K562 (cell line): ENCODE results near the gene HBB. TPM values are rescaled to one million over a fixed set of nuclear protein-coding genes. Genes with fewer than 3 reads are reported as not detected.

Experiments
- ATAC-seq: fragments of 200-7000 bp; cut with Tn5 transposase; 3 replicates; pipeline ENCODE4 v1.9.1; 2020; ENCODE audit warnings: moderate library complexity
- BruUV-seq: library from RNA; stranded (reverse); fragments of 400-500 nt; replicated peaks from 2 replicates; lab custom pipeline; 2021; lab: Mats Ljungman, UMichigan
- CTCF ChIA-PET: fragments of 300-600 bp; formaldehyde crosslinking; extraction: SDS; loops from one replicate; lab custom pipeline; 2021; ENCODE audit warnings: low intra/inter-chr PET ratio; lab: Yijun Ruan, JAX
- POLR2A ChIA-PET: fragments of 300-600, 350-650 bp; sonication (Branson Sonifier 250); formaldehyde crosslinking; extraction: SDS; loops from one replicate; lab custom pipeline; 2021; ENCODE audit warnings: antibody characterized with exemption, inconsistent platforms; lab: Yijun Ruan, JAX
- DNase-seq, 4 experiments: peaks; one replicate each; pipeline versions ENCODE4 v3.0.0 to v3.0.0-alpha.2; 2011 to 2018; ENCODE audit warnings: low spot score in 3 of 4, mixed read lengths in 3 of 4; ENCODE audit errors: extremely low read depth in 1 of 4
- FAIRE-seq: peaks from 2 replicates; lab custom pipeline; 2011; peaks lifted over from hg19 to GRCh38; lab: Jason Lieb, UNC
- H2AFZ ChIP-seq: 2 replicates; pipeline ENCODE4 v1.6.0; 2011; ENCODE audit warnings: low read depth, low read length, control low read depth, inconsistent platforms
- H3K27ac ChIP-seq: fragments of 200-600 bp; 3 replicates; pipeline ENCODE4 v1.8.0; 2011; ENCODE audit warnings: low read depth, mild to moderate bottlenecking, control low read depth, inconsistent platforms, low read length, moderate library complexity, mixed read lengths; ENCODE audit errors: extremely low read depth
- H3K27me3 ChIP-seq, 2 experiments: fragments of 300-600 bp in 1 of 2; 2 replicates in 1 of 2; 3 replicates in 1 of 2; pipeline versions ENCODE4 v1.6.0 to v1.8.0; 2011; ENCODE audit warnings: inconsistent platforms in 2 of 2, low read length in 2 of 2, mild to moderate bottlenecking in 1 of 2, mixed read lengths in 1 of 2, moderate library complexity in 1 of 2; ENCODE audit not compliant: control insufficient read depth in 2 of 2, insufficient read depth in 2 of 2
- H3K36me3 ChIP-seq: fragments of 300-600 bp; 3 replicates; pipeline ENCODE4 v1.8.0; 2011; ENCODE audit warnings: mild to moderate bottlenecking, low read length, inconsistent platforms; ENCODE audit not compliant: control insufficient read depth, insufficient read depth
- H3K4me1 ChIP-seq, 2 experiments: fragments of 200-600 bp in 1 of 2; replicated peaks in 1 of 2; 2 replicates in 1 of 2; 3 replicates in 1 of 2; pipeline versions ENCODE4 v1.5.1 to v1.8.0; 2011; ENCODE audit warnings: inconsistent platforms in 2 of 2, low read length in 2 of 2, mild to moderate bottlenecking in 1 of 2, mixed read lengths in 1 of 2, moderate library complexity in 1 of 2; ENCODE audit not compliant: control insufficient read depth in 2 of 2, insufficient read depth in 2 of 2
- H3K4me2 ChIP-seq: 2 replicates; pipeline ENCODE4 v1.6.1; 2011; ENCODE audit warnings: low read length, control low read depth, inconsistent platforms, mixed read lengths; ENCODE audit not compliant: insufficient read depth
- H3K4me3 ChIP-seq: fragments of 200-600 bp; sonication (generic), shearing (Covaris generic); 2 replicates; pipeline ENCODE4 v1.5.1; 2016; ENCODE audit warnings: control low read depth, inconsistent platforms
- H3K79me2 ChIP-seq: fragments of 200-600 bp; 3 replicates; pipeline ENCODE4 v1.8.0; 2011; ENCODE audit warnings: low read length, inconsistent platforms; ENCODE audit not compliant: control insufficient read depth, insufficient read depth
- H3K9ac ChIP-seq, 2 experiments: 2 replicates each; pipeline versions ENCODE4 v1.6.0 to v1.6.1; 2011; ENCODE audit warnings: low read depth in 2 of 2, low read length in 2 of 2, control low read depth in 1 of 2, inconsistent platforms in 1 of 2, mild to moderate bottlenecking in 1 of 2, mixed read lengths in 1 of 2; ENCODE audit not compliant: insufficient read depth in 1 of 2
- H3K9me1 ChIP-seq: one replicate; pipeline ENCODE4 v1.6.0; 2011; ENCODE audit warnings: inconsistent platforms, mild to moderate bottlenecking, low read length, moderate library complexity; ENCODE audit not compliant: control insufficient read depth, insufficient read depth
- H3K9me3 ChIP-seq: replicated peaks from 2 replicates; pipeline ENCODE4 v1.5.1; 2011; ENCODE audit warnings: low read depth, low read length, inconsistent platforms; ENCODE audit not compliant: control insufficient read depth, insufficient read depth
- H4K20me1 ChIP-seq: replicated peaks from 2 replicates; pipeline ENCODE4 v1.6.1; 2011; ENCODE audit warnings: low read length, inconsistent platforms, mixed read lengths; ENCODE audit not compliant: control insufficient read depth, insufficient read depth
- C11orf30 ChIP-seq: fragments of 450-650 bp; IDR thresholded peaks from 2 replicates; pipeline ENCODE4 v1.6.1; 2016; ENCODE audit warnings: low read depth, mild to moderate bottlenecking
- CBFA2T3 ChIP-seq: fragments of 450-650 bp; IDR thresholded peaks from 2 replicates; pipeline ENCODE4 v1.6.1; 2017
- DACH1 ChIP-seq: fragments of 450-650 bp; IDR thresholded peaks from 2 replicates; pipeline ENCODE4 v1.6.1; 2018; ENCODE audit not compliant: partially characterized antibody
- GTF3C2 ChIP-seq: IDR thresholded peaks from 3 replicates; pipeline ENCODE4 v1.6.1; 2011; ENCODE audit warnings: borderline replicate concordance, mild to moderate bottlenecking, moderate library complexity; ENCODE audit not compliant: insufficient read length; ENCODE audit errors: extremely low read depth
- MCM5 ChIP-seq: fragments of 450-650 bp; IDR thresholded peaks from 2 replicates; pipeline ENCODE4 v1.6.1; 2016; ENCODE audit warnings: low read depth
- ZFPM2 ChIP-seq: fragments of 250-450 bp; sonication (Bioruptor Pico); IDR thresholded peaks from 2 replicates; pipeline ENCODE4 v1.5.1; 2022; ENCODE audit warnings: mild to moderate bottlenecking
- ZNF592 ChIP-seq: fragments of 450-650 bp; IDR thresholded peaks from 2 replicates; pipeline ENCODE4 v1.6.1; 2017; ENCODE audit warnings: antibody characterized with exemption, mild to moderate bottlenecking
- WGBS: fragments of 100-300 bp; shearing (Covaris generic); methylation state at CpG from one replicate; pipeline ENCODE4 v1.1.6; 2016; ENCODE audit warnings: low coverage, mixed read lengths; ENCODE audit not compliant: insufficient coverage; ENCODE audit errors: missing lambda C conversion rate; 5-methylcytosine and 5-hydroxymethylcytosine counted together
- in situ Hi-C: fragments of 300-500 bp; cut with MboI; formaldehyde crosslinking; loops from 4 replicates; pipeline ENCODE4 v1.15.0; 2018; ENCODE audit warnings: inconsistent platforms, mixed read lengths
- intact Hi-C: fragments of 100-400 bp; cut with micrococcal nuclease; formaldehyde crosslinking; loops from 2 replicates; pipeline ENCODE4 v1.14.2; 2022
- polyA plus RNA-seq, 8 experiments: library from polyadenylated mRNA; depleted of rRNA in 4 of 8; stranded (reverse) in 5 of 8; unstranded in 3 of 8; fragments of >200 nt; fragmentation: Nextera tagmentation in 2 of 8; fragmentation: Illumina TruSeq in 1 of 8; extraction: Ambion mirVana in 2 of 8; extraction: Trizol in 1 of 8; gene quantifications; 2 replicates each; pipeline versions ENCODE4 v1.2.1 to v1.2.3, GENCODE V29; 2011 to 2014; ENCODE audit warnings: inconsistent platforms in 1 of 8, missing spikeins in 1 of 8
- total RNA-seq, 7 experiments: library from RNA; depleted of rRNA in 6 of 7; stranded (reverse); fragments of >200 nt in 6 of 7; fragmentation: Illumina TruSeq in 2 of 7; extraction: Trizol in 2 of 7; gene quantifications; 2 replicates each; pipeline versions ENCODE4 v1.2.1 to v1.2.3, GENCODE V29; 2011 to 2021; ENCODE audit warnings: low replicate concordance in 1 of 7

The HBB gene
- total and polyA plus RNA-seq, 9 of the 15 experiments (the other 6 are each of a cell fraction or from before 2014, with no cell fraction given): 0.33 to 3.4 (median 1.2) TPM; not detected in 2

- TF ChIP-seq ZNF592: peak; percentile 78
- TF ChIP-seq ZFPM2: no peak
Measured at GRCh38 chr11:5204787-5205186, 22.1 kb downstream of the HBB start (continued).

DNA sequence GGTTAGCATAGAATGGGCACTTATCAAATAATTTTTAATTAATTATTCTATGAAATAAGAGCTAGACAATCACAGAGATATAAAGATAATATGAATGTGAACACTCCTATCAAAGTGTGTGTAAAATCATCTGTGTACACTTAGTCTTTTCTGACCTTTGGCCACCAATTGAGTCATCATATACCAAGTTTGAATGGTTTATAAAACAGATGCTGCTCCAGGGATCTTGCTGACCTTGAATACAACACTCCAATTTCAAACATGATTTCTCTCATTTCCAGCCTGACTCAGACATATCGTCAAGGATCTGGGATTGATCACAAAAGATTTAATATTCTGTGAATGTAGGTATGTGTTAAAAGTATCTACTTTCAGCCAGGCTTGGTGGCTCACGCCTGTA is 23.5 kb downstream of the HBB start:
- Histone ChIP-seq H4K20me1 (no peaks in the 10 kb centered on the region), H3K36me3 (no peaks in the 10 kb centered on the region), H3K9ac (no peak overlapping the region), H3K4me1 (no peaks in the 10 kb centered on the region; a peak in 2 of 5 replicates), H3K4me2 (no peak overlapping the region), H3K4me3 (no peak overlapping the region), H3K9me1 (no peaks in the 10 kb centered on the region), H3K79me2 (no peaks in the 10 kb centered on the region), H2AFZ (no peak overlapping the region), H3K27me3 (no peaks in the 10 kb centered on the region), H3K27ac (no peak overlapping the region), H3K9me3 (no peaks in the 10 kb centered on the region)
- CTCF ChIA-PET: interaction anchor here (2.7 kb wide), 1 partner anchor 88 kb away, joined by 38 read pairs; no protein-coding TSS in a partner anchor
- DNase-seq (peak in 2 of 4 experiments; percentile 18 to 27), FAIRE-seq (no peak), ATAC-seq (no peak)
- intact Hi-C loops: loop anchor here (5.0 to 10.0 kb wide), 2 partner anchors 301 to 349 kb away; partner anchors contain the start of gene UBQLN3
- WGBS: 66% methylated on average over 2 of the region's 2 CpGs
- POLR2A ChIA-PET: no interaction called here
- in situ Hi-C loops: loop anchor here (5.0 kb wide), 1 partner anchor 99 kb away; the partner anchor contains the start of gene OR51B4
- TF ChIP-seq C11orf30: no peak
- no peak for TF ChIP-seq MCM5
- TF ChIP-seq CBFA2T3: no peak
- TF ChIP-seq GTF3C2: no peak
- TF ChIP-seq DACH1: no peak
- no TSS peak for BruUV-seq
